T follicular helper cell (primary cell): ENCODE measurements around the gene WWP2.
"Not testable (repeated sequence)": the region's sequence is repeated elsewhere in the genome, so short reads cannot be mapped to it uniquely, and the experiment has no call there.

Experiments used
- DNase-seq: peaks from one replicate; pipeline ENCODE4 v3.0.0-alpha.2; 2020; ENCODE audit warnings: low read depth
- total RNA-seq, 2 experiments: gene quantifications; one replicate each; lab custom pipeline; 2026; lab: John Stamatoyannopoulos, UW

The WWP2 gene
- 79.6 to 118 reads per million in 2 experiments for total RNA-seq

GRCh38 chr16:69761983-69762813, at the start of gene WWP2:
Gene WWP2 (plus strand): TSS chr16:69762332. CDS start chr16:69787011, 24,679 bp downstream.
- peak; percentile 70 for DNase-seq

- no peak for DNase-seq
Observed at GRCh38 chr16:69712914-69713581, 49.1 kb upstream of the WWP2 start.

- no peak for DNase-seq
Observed at GRCh38 chr16:69717066-69717465, 45.1 kb upstream of the WWP2 start.

GRCh38 chr16:69718111-69718764, 43.9 kb upstream of the WWP2 start:
- DNase-seq: no peak

- DNase-seq: no peak
Observed at GRCh38 chr16:69720822-69721430, 41.2 kb upstream of the WWP2 start.

GRCh38 chr16:69721441-69721957, 40.6 kb upstream of the WWP2 start:
- DNase-seq: no peak

GRCh38 chr16:69724414-69724873, 37.7 kb upstream of the WWP2 start:
- no peak for DNase-seq

- no peak for DNase-seq
Observed at GRCh38 chr16:69724981-69725479, 37.1 kb upstream of the WWP2 start.

GRCh38 chr16:69725480-69726312, 36.4 kb upstream of the WWP2 start:
- no peak for DNase-seq

- peak; percentile 58 for DNase-seq
Observed at GRCh38 chr16:69726313-69727060, 35.6 kb upstream of the WWP2 start, which contains the start of gene NQO1. Gene NQO1 (minus strand): TSS chr16:69726560. CDS start chr16:69726439, 121 bp downstream.

- DNase-seq: no peak
Observed at GRCh38 chr16:69727916-69728270, 34.2 kb upstream of the WWP2 start.

- not testable (repeated sequence) for DNase-seq
Observed at GRCh38 chr16:69729030-69729429, 33.1 kb upstream of the WWP2 start.

GRCh38 chr16:69731280-69731679, 30.9 kb upstream of the WWP2 start:
- DNase-seq: not testable (repeated sequence)

GRCh38 chr16:69732101-69732500, 30.0 kb upstream of the WWP2 start:
- no peak for DNase-seq

GRCh38 chr16:69741519-69741918, 20.6 kb upstream of the WWP2 start:
- DNase-seq: no peak

- no peak for DNase-seq
Observed at GRCh38 chr16:69741951-69742904, 19.9 kb upstream of the WWP2 start.

- no peak for DNase-seq
Observed at GRCh38 chr16:69744363-69745231, 17.5 kb upstream of the WWP2 start.

- no peak for DNase-seq
Observed at GRCh38 chr16:69745232-69745612, 16.9 kb upstream of the WWP2 start.
